ENCODE measurements around the gene ZNF534. TPM values are rescaled to one million over a fixed set of nuclear protein-coding genes. Genes with fewer than 3 reads are reported as not detected.

Gene ZNF534
- total and polyA plus RNA-seq, 12 donors: 0.11 to 0.18 (median 0.14) TPM; not detected in 8

DNA sequence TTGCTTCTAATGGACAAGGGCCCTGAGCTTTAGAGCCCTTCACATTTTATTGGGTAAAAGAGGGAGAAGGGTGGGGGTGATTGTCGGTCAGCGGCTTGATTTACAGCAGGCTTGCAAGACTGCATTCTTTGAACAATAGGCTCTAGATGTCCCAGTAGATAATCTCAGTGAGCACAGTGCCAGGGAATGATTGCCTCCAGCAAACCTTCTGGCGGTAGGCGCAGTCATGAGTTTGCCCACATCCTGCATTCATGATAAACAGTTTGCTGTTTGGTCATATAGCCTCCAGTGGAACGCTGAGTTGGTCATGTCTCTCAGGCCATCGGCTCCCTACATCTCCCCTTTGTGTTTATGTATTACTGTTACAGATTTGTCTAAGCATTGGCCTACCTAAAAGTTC, 18.7 kb upstream of the ZNF534 start:
- H3K36me3 ChIP-seq (replicated peaks in 1 of 2): peaks cover 0 to 56% of the 10 kb centered on the region in 2 donors
- H3K27me3 ChIP-seq: no peaks in the 10 kb centered on the region
- H3K9me3 ChIP-seq (replicated peaks in 1 of 3): peaks cover 0 to 56% (median 1%) of the 10 kb centered on the region in 3 donors
- WGBS, 4 donors: 96 to 99% (median 97%) methylated on average over 6 of the region's 6 CpGs
- DNase-seq: no peak
- H3K4me1 ChIP-seq (replicated peaks in 1 of 2): no peaks in the 10 kb centered on the region
- H3K4me3 ChIP-seq: no peak overlapping the region
- TF ChIP-seq POLR2A (IDR thresholded peaks at IDR 0.05): no peak
- TF ChIP-seq CTCF (IDR thresholded peaks at IDR 0.05): no peak
- intact Hi-C loops (cut with DNase I): no loop called here
- no peak overlapping the region for H3K27ac ChIP-seq

- Histone ChIP-seq H3K27ac (no peak overlapping the region), H3K4me3 (no peak overlapping the region), H3K36me3 (replicated peaks in 1 of 2) (peaks cover 0 to 7% of the 10 kb centered on the region in 2 donors), H3K27me3 (no peaks in the 10 kb centered on the region), H3K4me1 (replicated peaks in 1 of 2) (no peaks in the 10 kb centered on the region), H3K9me3 (replicated peaks in 1 of 3) (peaks cover 0 to 85% (median 4%) of the 10 kb centered on the region in 3 donors)
- 94 to 97% (median 96%) methylated on average over 5 of the region's 5 CpGs for WGBS, 4 donors
- intact Hi-C loops (cut with DNase I): no loop called here
- no peak for DNase-seq
- TF ChIP-seq CTCF (IDR thresholded peaks at IDR 0.05) (no peak), POLR2A (IDR thresholded peaks at IDR 0.05) (no peak)
These were observed 13.2 kb upstream of the ZNF534 start for GRCh38 chr19:52415711-52416110.

- no peaks in the 10 kb centered on the region for H3K4me1 ChIP-seq (replicated peaks in 1 of 2)
- DNase-seq: no peak
- 59 to 77% (median 74%) methylated on average over 3 of the region's 3 CpGs for WGBS, 4 donors
- no peak overlapping the region for H3K27ac ChIP-seq
- no peak overlapping the region for H3K4me3 ChIP-seq
- intact Hi-C loops (cut with DNase I): no loop called here
- no peaks in the 10 kb centered on the region for H3K27me3 ChIP-seq
- H3K9me3 ChIP-seq (replicated peaks in 1 of 3): no peaks in the 10 kb centered on the region
- TF ChIP-seq POLR2A (IDR thresholded peaks at IDR 0.05) (no peak), CTCF (IDR thresholded peaks at IDR 0.05) (no peak)
- no peaks in the 10 kb centered on the region for H3K36me3 ChIP-seq (replicated peaks in 1 of 2)
These were observed 13.2 kb downstream of the ZNF534 start for GRCh38 chr19:52442179-52442578.

- Histone ChIP-seq H3K4me3 (no peak overlapping the region), H3K4me1 (replicated peaks in 1 of 2) (no peaks in the 10 kb centered on the region), H3K36me3 (replicated peaks in 1 of 2) (no peaks in the 10 kb centered on the region), H3K9me3 (replicated peaks in 1 of 3) (no peaks in the 10 kb centered on the region), H3K27ac (no peak overlapping the region), H3K27me3 (no peaks in the 10 kb centered on the region)
- no peak for DNase-seq
- 20 to 50% (median 47%) methylated on average over 2 of the region's 2 CpGs for WGBS, 4 donors
- no peak for TF ChIP-seq POLR2A (IDR thresholded peaks at IDR 0.05)
- no peak for TF ChIP-seq CTCF (IDR thresholded peaks at IDR 0.05)
- intact Hi-C loops (cut with DNase I): no loop called here
These were observed 15.6 kb downstream of the ZNF534 start for GRCh38 chr19:52444506-52444905.

Measured in adrenal gland (tissue), 12 donors.